ENCODE measurements around the gene SLC15A1.

SLC15A1 gene

DNA sequence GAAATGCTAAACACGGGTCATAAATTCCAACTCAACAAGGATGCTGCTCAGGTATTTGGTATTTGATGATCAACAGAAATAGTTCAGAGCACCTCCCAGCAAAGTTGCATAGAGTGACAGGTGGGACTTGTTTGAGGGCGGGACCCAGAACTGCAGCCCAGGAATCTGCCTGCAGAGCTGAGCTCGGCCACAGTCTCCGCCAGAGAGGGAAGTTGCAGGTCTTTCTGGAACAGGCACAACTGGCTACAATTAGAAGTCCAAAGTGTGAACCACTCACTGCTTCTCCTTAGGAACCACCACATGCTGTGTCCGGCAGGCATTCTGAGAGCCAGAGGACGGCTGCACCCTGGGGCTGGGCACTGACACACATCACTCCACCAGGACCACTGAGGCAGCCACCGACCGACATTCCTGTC, 1.1 kb downstream of the SLC15A1 start:
- DNase-seq (ENCODE audit: low read depth) = no peak

DNA sequence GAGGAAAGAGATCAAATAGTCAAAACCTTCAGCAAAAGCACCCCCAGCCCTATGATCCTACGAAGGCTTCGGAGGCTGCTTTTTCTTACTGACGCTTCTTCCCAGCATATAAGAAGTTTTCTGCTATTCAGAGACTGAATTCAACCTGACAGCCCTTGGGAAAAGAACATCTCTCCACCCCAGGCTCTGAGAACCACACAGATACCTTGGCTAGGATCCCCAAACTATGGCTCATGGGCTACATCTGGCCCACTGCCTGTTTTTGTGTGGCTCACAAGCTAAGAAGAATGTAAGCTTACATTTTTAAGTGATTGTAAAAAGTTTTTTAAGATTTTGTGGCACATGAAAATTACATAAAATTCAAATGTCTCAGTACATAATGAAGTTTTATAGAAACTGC, 3.0 kb downstream of the SLC15A1 start:
- DNase-seq (ENCODE audit: low read depth) = peak; percentile 81

DNA sequence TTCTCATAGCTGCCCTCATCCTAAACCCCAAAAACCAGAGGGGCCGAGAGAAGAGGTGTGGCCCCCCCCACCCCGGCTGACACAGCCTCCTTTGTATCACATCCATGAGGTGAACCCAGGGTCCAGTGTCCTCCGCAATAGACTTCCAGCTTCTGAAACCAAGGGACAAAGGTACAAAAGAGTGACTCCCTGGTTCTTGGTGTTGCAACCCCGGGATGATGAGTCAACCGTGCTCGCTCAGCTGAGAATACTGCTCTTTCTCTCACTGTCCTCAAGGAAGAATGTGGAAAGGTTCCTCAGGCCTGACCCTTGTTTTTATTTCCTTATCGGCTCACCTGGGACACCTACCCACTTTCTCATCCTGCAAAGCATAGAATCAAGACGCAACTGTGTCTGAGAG, 5.5 kb downstream of the SLC15A1 start:
- DNase-seq (ENCODE audit: low read depth) = no peak

DNA sequence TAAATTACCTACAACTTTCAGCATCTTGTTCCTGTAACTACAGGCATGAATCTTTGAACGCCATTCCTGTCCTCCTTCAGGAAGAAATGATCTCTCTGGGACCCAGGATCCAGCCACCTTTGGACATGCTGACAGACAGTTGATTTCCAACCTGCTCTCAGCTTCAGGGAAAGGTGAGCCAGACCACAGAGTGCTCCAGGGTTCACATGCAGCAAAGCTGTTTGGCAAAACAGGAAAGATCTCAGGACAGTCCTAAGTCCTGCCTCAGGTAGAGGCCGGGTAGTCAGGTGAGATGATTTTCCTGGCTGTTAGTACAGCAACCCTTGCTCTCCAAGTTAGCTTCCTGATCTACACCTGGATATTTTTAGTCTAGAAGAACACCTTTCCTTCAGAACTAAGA, 9.1 kb downstream of the SLC15A1 start:
- DNase-seq (ENCODE audit: low read depth) = no peak

DNA sequence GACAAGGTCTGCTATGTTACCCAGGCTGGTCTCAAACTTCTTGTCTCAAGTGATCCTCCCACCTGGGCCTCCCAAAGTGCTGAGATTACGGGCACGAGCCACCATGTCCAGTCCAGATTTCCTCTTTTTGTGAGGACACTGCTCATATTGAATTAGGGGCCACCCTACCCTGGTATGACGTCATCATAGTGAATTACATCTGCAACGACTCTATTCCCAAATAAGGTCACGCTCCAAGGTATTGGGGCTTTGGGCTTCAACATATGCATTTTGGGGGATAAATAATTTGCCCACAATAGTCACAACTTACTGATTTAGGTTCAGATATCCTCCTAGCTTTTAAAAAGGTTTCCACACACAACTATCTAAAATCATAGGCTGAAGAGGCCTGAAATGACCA, 9.5 kb downstream of the SLC15A1 start:
- no peak for DNase-seq (ENCODE audit: low read depth)

DNA sequence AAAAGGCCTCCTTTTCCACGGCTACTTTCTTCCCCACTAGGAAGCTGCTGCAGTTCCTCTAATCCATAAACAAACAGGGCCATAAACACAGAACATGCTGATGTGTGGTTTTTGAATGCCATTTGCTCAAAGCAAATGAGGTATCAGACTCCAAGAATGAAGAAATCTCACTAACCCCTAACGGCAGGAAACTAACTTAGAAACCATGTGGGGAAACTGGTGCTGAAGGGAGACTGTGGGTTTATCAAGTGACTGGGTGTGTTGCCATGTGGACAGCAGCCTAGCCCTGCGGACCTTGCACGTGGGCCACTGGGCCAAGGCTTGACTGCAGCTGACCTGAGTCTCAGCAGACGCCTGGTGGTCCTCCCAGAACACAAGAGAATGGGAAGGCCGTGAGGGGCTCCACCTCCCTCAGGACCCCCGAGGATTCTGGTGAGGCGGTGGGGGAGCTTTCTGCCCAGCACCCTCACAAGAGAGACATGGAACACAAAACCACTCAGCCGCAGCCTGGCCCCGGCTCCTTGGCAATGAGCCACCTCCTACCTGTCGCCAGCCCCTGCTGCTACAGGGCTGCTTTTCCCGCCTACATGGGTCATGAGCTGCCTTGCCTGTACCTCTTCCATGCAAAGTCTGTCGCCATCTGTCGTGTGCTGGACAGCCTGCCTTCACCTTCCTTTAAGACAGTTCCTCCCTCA, 10.6 kb downstream of the SLC15A1 start:
- peak; percentile 17 for DNase-seq (ENCODE audit: low read depth)

DNA sequence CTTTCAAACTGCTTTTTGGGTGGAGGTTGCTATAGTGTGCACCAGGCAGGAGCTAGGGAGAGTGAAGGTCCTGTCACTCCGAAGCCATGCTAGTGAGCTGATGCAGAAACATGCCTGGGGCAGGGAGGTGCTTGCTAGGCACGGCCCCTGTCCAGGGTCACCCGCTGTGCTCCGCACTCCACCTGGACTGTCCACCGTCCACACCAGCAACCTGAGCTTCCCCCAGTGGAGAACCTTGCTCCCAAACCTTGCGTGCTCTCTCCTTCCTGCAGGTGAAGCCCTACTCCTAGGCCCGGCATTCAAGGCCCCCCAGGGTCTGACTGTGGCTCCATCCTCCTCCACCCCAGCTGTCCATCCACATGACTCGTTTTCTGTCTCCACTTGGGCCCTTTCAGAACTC, 12.3 kb downstream of the SLC15A1 start:
- no peak for DNase-seq (ENCODE audit: low read depth)

DNA sequence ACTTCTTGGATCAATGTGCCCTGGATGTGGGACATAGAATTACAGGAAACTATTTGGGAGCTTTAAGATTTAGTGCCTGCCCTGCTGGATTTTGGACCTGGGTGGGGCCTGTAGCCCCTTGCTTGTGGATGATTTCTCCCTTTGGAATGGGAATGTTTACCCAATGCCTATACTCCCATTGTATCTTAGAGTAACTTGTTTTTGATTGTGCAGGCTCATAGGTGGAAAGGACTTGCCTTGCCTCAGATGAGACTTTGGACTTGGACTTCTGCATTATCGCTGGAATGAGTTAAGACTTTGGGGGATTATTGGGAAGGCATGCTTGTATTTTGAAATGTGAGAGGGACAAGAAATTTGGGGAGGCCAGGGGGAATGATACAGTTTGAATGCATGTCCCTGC, 13.5 kb downstream of the SLC15A1 start:
- DNase-seq (ENCODE audit: low read depth) = no peak

DNA sequence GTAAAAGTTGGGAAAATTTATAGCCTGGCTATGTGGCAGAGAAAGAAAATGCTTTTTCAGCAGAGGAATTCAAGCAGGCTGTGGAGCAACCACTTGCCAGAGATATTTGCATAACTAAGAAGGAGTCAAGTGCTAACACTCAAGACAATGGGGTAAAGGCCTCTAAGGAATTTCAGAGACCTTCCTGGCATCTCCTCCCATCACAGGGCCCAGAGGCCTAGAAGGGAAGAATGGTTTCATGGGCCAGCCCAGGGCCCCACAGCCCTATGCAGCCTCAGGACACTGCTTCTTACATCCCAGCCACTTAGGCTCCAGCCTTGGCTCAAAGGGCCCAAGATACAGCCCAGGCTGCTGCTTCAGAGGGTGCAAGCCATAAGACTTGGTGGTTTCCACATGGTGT, 14.3 kb downstream of the SLC15A1 start:
- DNase-seq (ENCODE audit: low read depth) = no peak

DNA sequence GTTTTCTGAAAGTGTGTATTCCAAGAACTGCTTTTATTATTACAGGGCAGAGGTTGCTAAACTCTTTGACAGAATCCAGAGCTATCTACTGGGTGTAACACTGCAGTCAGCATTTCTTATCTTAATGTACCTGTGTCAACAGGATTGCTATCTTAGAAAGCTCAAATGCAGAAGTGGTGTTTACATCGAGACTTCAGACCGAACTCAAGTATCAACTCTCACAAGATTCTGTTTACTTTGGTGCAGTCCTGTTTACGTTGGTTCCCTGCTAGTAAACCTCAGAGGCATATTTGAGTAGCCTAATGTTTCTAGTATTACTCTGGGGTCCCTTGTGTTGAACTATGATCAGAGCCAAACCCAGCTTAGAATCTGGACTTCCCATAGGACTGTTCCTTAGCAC, 20.5 kb downstream of the SLC15A1 start:
- no peak for DNase-seq (ENCODE audit: low read depth)

DNA sequence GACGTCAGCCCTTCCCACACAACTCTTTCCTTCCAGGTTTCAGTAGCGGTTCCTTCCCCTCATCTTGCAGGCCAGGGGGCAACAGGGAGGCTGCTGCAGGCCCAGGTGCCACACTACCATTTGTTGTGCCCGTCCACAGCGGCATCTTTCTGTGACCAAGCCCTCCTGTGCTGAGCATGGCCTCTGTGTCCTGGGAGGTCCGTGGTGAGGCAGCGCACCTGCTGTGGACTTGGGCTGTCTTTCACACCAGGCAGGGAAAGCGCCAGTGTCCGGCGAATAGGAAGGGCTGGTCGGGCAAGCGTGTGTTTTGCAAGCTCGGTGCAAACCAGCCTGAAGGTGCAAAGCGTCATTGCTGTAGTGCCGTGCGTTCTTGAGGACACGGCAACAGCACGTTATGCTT, 21.4 kb downstream of the SLC15A1 start:
- DNase-seq (ENCODE audit: low read depth) = no peak

DNA sequence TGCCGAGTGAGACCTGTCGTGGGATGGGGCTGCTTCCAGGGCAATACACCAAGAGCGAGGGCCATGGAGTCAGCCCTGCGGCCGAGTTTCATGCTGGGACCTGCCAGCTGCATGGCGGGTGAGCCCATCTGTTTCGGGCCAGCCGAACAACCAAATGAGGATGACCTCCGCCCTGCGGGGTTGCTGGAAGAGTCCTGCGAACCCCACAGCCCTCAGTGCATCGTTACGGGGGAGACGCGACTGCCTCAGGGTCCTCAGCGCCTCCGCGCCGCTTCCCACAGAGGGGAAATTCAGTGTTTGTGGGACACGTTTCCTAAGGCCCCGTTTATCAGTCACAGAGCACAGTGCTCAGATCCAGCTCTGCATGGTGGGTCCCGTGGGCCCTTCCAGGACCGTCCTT, 22.0 kb downstream of the SLC15A1 start:
- DNase-seq (ENCODE audit: low read depth) = no peak

DNA sequence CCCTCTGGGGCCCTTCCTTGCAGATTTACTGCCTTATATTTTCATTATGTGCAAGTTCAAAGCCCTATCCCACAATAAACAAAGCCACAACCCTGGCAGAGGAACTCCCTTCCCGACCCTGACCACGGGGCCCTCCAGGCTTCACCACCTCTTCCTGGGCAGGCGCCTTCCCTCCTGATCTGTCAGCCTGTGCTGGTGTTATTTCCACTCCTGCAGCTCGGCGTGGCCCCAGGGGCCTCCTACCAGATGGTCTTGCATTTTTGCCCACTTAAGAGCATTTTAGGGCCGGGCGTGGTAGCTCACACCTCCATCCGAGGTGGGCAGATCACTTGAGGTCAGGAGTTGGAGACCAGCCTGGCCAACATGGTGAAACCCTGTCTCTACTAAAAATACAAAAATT, 22.8 kb downstream of the SLC15A1 start:
- no peak for DNase-seq (ENCODE audit: low read depth)

DNA sequence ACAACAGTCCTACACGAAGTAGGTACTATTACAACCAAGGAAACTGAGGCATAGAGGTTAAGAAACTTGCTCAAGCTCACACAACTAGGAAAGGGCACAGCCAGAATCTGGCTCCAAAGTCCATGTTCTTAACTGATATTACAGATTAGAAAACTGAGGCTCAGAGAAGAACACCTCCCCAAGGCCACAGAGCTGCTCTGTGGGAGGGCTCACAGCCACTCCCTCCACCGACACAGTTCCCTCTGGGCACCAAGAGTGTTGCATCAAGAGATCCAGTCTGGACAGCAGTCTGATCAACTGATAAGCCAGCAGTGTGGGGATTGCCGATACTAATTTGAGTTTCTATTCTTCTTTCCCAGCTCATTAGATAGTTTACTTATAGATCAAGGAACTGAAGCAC, 29.5 kb downstream of the SLC15A1 start:
- no peak for DNase-seq (ENCODE audit: low read depth)

DNA sequence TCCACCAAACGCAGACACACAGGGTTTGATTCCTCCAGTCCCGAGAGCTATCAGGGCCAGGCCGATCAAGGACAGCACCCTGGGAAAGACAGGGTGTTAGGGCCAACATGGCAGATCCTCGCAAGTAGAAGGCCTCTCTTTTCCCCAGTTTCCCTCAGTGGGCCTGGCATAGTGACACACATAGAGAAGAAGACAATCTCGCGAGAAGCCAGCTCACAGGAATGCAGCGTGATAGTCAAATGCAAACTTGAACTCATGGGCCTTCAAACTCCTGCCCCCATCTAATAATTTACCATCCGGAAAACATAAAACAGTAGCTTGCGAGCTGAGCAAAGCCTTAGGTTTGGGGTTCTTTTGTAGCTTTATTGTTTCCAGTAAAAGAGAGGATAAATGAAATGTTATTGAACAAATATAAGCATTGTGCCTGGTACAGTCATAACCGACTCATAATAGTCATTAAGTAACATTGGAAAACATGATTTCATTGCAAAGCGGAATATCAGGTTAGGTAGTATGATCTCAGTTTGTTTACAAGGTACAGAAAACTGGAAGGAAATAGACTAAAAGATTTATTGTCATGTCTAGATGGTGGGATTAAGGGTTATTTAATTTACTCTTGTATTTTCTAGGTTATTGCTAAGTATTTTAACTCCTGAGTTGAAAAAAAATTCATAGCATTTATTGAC, 30.5 kb downstream of the SLC15A1 start:
- no peak for DNase-seq (ENCODE audit: low read depth)

DNA sequence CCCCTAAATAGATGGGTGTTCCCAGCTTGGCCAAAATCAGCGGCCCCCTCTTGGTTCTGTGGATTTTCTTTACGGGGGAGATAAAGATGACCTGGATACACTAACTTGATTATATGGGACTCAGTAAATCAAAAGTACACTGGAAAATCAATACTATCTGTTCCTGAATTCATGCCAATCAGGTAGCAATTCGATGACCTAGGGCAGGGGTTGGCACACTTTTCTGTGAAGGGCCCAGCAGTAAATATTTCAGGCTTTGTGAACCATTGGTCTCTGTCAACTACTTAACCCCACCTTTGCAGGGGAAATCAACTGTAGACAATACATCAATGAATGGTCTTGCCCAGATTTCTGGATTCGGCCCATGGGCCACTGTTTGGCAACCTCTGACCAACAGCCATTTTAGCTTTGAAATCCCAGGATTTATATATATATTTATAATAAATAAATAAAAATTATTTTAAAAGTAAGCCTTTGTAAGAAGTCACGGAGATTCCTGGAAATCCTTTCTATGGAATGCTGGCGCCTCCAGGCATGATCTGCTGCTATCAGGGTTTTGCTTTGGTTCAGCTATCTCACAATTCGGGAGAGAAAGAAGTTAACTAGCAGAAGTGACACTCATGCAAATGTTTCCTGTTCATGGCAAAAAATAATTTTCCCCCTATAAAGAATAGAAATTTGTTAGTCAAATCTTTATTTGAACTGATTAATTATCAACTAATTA, 32.8 kb downstream of the SLC15A1 start:
- DNase-seq (ENCODE audit: low read depth) = no peak

DNA sequence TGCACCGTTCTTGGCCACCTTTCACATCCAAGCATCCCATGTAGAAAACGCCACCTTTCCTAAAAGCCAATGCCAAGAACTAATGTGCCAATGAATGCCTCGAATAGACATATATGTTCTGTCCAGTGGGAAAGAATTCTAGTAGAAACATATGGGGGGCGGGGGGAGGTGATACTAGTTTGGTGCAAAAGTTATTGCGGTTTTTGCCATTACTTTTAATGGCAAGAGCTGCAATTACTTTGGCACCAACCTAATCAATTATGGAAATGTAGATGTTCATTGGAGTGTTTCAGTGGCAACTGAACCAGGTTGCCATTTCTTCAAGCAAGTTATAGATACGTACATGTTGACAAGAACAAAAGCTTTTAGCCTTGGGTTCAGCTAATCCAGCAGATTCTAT, 34.6 kb downstream of the SLC15A1 start:
- no peak for DNase-seq (ENCODE audit: low read depth)

DNA sequence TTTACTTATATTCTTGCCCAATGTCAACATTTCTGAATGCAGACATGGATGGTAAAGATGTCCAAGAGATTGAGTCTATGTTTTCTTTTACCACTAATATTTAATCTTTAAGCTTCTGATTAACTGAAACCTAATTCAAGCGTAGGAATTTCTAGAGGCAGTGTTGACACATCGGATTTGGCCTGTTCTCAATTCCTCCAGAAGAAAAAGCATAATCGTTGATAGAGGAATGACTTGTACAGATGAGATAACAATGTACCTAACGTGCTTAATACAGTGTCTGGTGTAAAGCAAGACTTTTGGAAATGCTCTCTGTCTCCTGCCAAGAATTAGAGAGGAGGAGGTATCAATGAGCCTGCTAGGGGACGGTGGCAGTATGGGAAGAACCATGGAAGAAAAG, 35.2 kb downstream of the SLC15A1 start:
- no peak for DNase-seq (ENCODE audit: low read depth)

DNA sequence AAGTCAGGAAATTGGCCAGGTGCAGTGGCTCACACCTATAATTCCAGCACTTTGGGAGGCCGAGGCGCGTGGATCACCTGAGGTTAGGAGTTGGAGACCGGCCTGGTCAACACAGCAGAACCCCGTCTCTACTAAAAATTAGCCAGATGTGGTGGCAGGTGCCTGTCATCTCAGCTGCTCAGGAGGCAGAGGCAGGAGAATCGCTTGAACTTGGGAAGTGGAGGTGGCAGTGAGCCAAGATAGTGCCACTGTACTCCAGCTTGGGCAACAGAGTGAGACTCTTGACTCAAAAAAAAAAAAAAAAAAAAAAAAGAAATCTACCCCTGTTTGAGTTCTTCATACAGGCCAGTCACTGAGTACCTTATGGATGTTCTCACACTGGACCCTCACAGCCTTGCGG, 42.0 kb downstream of the SLC15A1 start:
- no peak for DNase-seq (ENCODE audit: low read depth)

DNA sequence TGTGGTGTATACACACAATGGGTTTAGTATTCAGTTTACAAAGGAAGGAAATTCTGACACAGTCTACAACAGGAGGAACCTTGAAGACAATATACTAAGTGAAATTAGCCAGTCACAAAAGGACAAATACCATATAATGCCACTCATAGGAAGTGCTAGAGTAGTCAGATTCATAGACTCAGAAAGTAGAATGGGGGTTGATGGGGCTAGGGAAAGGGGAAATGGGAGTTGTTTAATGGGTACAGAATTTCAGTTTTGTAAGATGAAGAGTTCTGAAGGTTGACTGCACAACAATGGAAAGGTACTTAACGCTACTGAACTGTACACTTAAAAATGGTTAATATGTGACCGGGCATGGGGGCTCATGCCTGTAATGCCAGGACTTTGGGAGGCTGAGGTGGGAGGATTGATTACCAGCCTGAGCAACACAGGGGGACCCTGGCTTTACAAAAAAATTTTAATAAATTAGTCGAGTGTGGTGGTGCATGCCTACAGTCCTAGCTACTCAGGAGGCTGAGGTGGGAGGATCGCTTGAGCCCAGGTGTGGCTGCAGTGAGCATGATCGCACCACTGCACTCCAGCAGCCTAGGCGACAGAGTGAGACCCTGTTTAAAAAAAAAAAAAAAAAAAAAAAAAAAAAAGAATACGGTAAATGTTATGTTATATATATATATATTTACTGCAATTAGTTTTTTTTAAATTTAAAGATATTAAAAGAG, 45.0 kb downstream of the SLC15A1 start:
- DNase-seq (ENCODE audit: low read depth) = no peak

DNA sequence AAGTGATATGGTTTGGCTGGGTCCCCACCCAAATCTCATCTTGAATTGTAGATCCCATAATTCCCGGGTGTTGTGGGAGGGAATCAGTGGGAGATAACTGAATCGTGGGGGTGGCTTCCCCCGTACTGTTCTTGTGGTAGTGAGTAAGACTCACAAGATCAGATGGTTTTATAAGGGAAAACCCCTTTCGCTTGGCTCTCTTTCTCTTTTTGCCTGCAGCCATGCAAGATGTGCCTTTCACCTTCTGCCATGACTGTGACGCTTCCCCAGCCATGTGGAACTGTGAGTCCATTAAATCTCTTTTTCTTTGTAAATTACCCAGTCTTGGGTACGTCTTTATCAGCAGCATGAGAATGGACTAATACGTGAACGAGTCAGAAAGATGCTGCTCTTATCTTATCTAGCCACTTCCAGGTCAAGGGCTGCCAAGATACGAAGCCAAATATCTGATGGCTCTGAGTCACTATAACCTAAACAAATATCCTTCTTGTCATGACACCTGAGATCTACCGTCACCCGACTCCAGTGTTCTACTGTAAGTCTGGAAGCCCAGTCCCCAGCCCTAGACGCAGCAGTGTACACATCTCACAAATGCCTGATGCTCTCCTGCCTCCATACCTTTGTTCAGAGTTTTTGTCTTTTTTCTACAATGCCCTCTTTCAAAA, 45.9 kb downstream of the SLC15A1 start:
- no peak for DNase-seq (ENCODE audit: low read depth)

DNA sequence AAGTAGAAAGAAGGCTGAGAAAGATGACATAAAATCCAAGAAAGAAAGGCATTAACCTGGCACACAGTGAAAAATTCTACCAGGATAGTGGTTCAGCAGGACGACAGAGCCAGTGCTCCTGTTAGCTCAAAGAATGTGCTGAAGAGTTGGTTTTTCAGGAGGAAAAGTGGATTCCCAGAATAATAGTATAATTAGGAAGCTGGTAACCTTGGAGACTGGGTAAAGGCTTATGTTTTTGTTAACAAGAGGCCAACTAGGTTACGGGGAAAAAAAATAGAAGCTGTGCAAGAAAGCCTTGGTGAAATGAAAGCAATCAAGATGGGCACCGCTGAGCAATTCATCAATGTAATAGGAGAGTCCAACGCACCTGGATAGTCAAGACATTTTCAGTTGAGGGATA, 54.7 kb downstream of the SLC15A1 start:
- no peak for DNase-seq (ENCODE audit: low read depth)

All from GM04504 (cell line).